K562 (cell line): ENCODE measurements around the gene POLR1A.

Experiments
- BRF2 ChIP-seq: IDR thresholded peaks from 3 replicates; pipeline ENCODE4 v1.6.1; 2011; ENCODE audit warnings: borderline replicate concordance, mild to moderate bottlenecking; ENCODE audit not compliant: insufficient read length, insufficient read depth
- CREB1 ChIP-seq, 2 experiments: sonication (generic) in 1 of 2; formaldehyde crosslinking in 1 of 2; IDR thresholded peaks; 2 replicates each; pipeline versions ENCODE4 v1.6.1 to v1.8.0; 2012 to 2022; ENCODE audit warnings: inconsistent platforms in 1 of 2, mild to moderate bottlenecking in 1 of 2, missing genetic modification reagents in 1 of 2, moderate library complexity in 1 of 2
- CTCF ChIP-seq, 3 experiments: IDR thresholded peaks in 2 of 3; conservative IDR thresholded peaks in 1 of 3; 2 replicates each; pipeline ENCODE4 v1.5.1; 2011 to 2012; ENCODE audit warnings: low read length in 3 of 3, mild to moderate bottlenecking in 3 of 3, control low read depth in 2 of 3, improper control_type of control experiment in 1 of 3, inconsistent platforms in 1 of 3, low read depth in 1 of 3, mixed read lengths in 1 of 3, moderate library complexity in 1 of 3; ENCODE audit not compliant: insufficient read depth in 2 of 3
- EP300 ChIP-seq: IDR thresholded peaks from 2 replicates; pipeline ENCODE4 v1.6.1; 2012; ENCODE audit warnings: low read length, improper control_type of control experiment
- FOXP1 ChIP-seq: sonication (generic); formaldehyde crosslinking; IDR thresholded peaks from 2 replicates; pipeline ENCODE4 v1.8.0; 2022; ENCODE audit warnings: mild to moderate bottlenecking, missing genetic modification reagents
- MYC ChIP-seq, 2 experiments: fragments of 250-450 bp in 1 of 2; sonication (Bioruptor Pico) in 1 of 2; IDR thresholded peaks; 2 replicates each; pipeline versions ENCODE4 v1.5.1 to v1.6.1; 2012 to 2021; ENCODE audit warnings: low read depth in 2 of 2, borderline replicate concordance in 1 of 2, improper control_type of control experiment in 1 of 2, low read length in 1 of 2, mild to moderate bottlenecking in 1 of 2, moderate library complexity in 1 of 2
- PREB ChIP-seq: sonication (generic); formaldehyde crosslinking; IDR thresholded peaks from 2 replicates; pipeline ENCODE4 v1.8.1; 2023; ENCODE audit warnings: mild to moderate bottlenecking, missing genetic modification reagents
- TCF7L2 ChIP-seq: fragments of 150-350 bp; IDR thresholded peaks from 2 replicates; pipeline ENCODE4 v1.6.1; 2016; ENCODE audit warnings: low read depth, mild to moderate bottlenecking, low read length, moderate library complexity
- ZNF280B ChIP-seq: fragments of 250-450 bp; sonication (Bioruptor Pico); IDR thresholded peaks from 2 replicates; pipeline ENCODE4 v1.5.1; 2021; ENCODE audit warnings: mild to moderate bottlenecking

- TF ChIP-seq FOXP1 (CRISPR knock-in tag), result no peak
- no peak for TF ChIP-seq BRF2
- TF ChIP-seq CREB1 (IDR thresholded peaks at IDR 0.05), result no peak
- TF ChIP-seq CREB1 (CRISPR knock-in tag; IDR thresholded peaks at IDR 0.05), result no peak
- no peak for TF ChIP-seq PREB (CRISPR knock-in tag)
- TF ChIP-seq ZNF280B (CRISPR knock-in tag), result no peak
- no peak for TF ChIP-seq CTCF (IDR thresholded peaks at IDR 0.05 in 2 of 3, conservative IDR thresholded peaks at IDR 0.05 in 1 of 3; ENCODE audit: insufficient read depth in 2 of 3, low read depth in 1 of 3, low read length in 3 of 3)
- no peak for TF ChIP-seq TCF7L2
- no peak for TF ChIP-seq MYC (IDR thresholded peaks at IDR 0.05; ENCODE audit: low read depth, low read length)
- no peak for TF ChIP-seq MYC (CRISPR knock-in tag; IDR thresholded peaks at IDR 0.05; ENCODE audit: borderline replicate concordance, low read depth)
- TF ChIP-seq EP300, result no peak
These were observed 32.5 kb downstream of the POLR1A start for GRCh38 chr2:86073225-86073624.
